ENCODE measurements around the gene GRWD1. TPM values are rescaled to one million over a fixed set of nuclear protein-coding genes. Genes with fewer than 3 reads are reported as not detected.

GRWD1 gene
- total and polyA plus RNA-seq, 2 of the 13 experiments (the other 11 are each of a cell fraction or from before 2014, with no cell fraction given): 10.8 to 46.6 TPM

DNA sequence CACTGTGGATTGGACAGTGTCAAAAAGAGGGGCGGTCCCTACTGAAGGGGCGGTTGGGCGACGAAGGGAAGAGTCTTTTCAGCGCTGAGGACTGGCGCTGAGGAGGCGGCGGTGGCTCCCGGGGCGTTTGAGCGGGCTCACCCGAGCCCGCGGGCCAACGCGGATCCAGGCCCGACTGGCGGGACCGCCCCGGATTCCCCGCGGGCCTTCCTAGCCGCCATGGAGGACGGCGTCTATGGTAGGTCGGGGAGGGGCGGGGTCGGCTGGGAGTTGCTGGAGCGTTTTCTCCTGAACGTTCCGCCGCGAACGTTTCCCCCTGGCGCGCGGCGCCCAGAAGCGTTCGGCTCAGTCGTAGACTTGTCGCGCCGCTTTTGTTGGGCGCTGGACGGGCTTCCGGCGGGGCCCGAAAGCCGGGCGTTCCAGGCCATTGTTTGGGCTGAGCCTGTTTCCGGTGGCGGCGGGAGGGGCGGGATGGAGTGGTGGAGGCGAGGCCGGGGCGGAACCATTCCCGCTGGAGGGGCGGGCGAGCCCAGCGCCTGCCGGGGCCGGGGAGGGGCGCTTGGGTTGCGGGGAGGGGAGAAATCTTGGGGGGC is 23.6 kb downstream of the GRWD1 start, which contains the start of gene CYTH2 (continued):
- TF ChIP-seq ZNF274 (CRISPR knock-in tag; IDR thresholded peaks at IDR 0.05) (peak; percentile 40; the same call in 1 of the 2 replicates), ATRX (CRISPR knock-in tag; IDR thresholded peaks at IDR 0.05; ENCODE audit: borderline replicate concordance) (no peak), ZNF570 (CRISPR knock-in tag; IDR thresholded peaks at IDR 0.05; ENCODE audit: borderline replicate concordance) (no peak), ZNF564 (CRISPR knock-in tag; IDR thresholded peaks at IDR 0.05) (no peak), ZNF264 (CRISPR knock-in tag; IDR thresholded peaks at IDR 0.05) (0 out of 2 replicates have a peak, but pooled peaks have one; percentile 42), GABPA (IDR thresholded peaks at IDR 0.05; ENCODE audit: low read depth, low read length) (peak; percentile 77), GABPA (CRISPR knock-in tag; IDR thresholded peaks at IDR 0.05; ENCODE audit: low read depth) (peak; percentile 89), ZNF770 (CRISPR knock-in tag; IDR thresholded peaks at IDR 0.05) (no peak; the same call in 1 of the 2 replicates), ZNF335 (CRISPR knock-in tag; IDR thresholded peaks at IDR 0.05) (no peak), RORA (CRISPR knock-in tag; IDR thresholded peaks at IDR 0.05) (no peak), ZNF556 (CRISPR knock-in tag; IDR thresholded peaks at IDR 0.05; ENCODE audit: borderline replicate concordance) (no peak; the same call in 1 of the 2 replicates), ZNF33A (CRISPR knock-in tag; IDR thresholded peaks at IDR 0.05; ENCODE audit: borderline replicate concordance) (no peak), TEAD2 (CRISPR knock-in tag; IDR thresholded peaks at IDR 0.05) (no peak), FOXK2 (IDR thresholded peaks at IDR 0.05) (no peak), ZNF816 (CRISPR knock-in tag; IDR thresholded peaks at IDR 0.05; ENCODE audit: borderline replicate concordance) (no peak), SIX1 (CRISPR knock-in tag; IDR thresholded peaks at IDR 0.05; ENCODE audit: borderline replicate concordance) (no peak), ATM (IDR thresholded peaks at IDR 0.05; ENCODE audit: borderline replicate concordance) (no peak), GLI4 (CRISPR knock-in tag; IDR thresholded peaks at IDR 0.05; ENCODE audit: borderline replicate concordance) (peak; percentile 45; the same call in 1 of the 2 replicates), SOX13 (IDR thresholded peaks at IDR 0.05) (no peak), SOX13 (CRISPR knock-in tag; conservative IDR thresholded peaks at IDR 0.05 in 1 of 2, IDR thresholded peaks at IDR 0.05 in 1 of 2) (peak in 1 of 2 experiments; percentile 74; a peak in 2 of 4 replicates), KLF15 (CRISPR knock-in tag; IDR thresholded peaks at IDR 0.05; ENCODE audit: borderline replicate concordance) (no peak)
- TF ChIP-seq, protein P1, sequence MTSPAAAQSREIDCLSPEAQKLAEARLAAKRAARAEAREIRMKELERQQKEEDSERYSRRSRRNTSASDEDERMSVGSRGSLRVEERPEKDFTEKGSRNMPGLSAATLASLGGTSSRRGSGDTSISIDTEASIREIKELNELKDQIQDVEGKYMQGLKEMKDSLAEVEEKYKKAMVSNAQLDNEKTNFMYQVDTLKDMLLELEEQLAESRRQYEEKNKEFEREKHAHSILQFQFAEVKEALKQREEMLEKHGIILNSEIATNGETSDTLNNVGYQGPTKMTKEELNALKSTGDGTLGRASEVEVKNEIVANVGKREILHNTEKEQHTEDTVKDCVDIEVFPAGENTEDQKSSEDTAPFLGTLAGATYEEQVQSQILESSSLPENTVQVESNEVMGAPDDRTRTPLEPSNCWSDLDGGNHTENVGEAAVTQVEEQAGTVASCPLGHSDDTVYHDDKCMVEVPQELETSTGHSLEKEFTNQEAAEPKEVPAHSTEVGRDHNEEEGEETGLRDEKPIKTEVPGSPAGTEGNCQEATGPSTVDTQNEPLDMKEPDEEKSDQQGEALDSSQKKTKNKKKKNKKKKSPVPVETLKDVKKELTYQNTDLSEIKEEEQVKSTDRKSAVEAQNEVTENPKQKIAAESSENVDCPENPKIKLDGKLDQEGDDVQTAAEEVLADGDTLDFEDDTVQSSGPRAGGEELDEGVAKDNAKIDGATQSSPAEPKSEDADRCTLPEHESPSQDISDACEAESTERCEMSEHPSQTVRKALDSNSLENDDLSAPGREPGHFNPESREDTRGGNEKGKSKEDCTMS (CRISPR knock-in tag; conservative IDR thresholded peaks at IDR 0.05): no peak
- TF ChIP-seq, protein P2, sequence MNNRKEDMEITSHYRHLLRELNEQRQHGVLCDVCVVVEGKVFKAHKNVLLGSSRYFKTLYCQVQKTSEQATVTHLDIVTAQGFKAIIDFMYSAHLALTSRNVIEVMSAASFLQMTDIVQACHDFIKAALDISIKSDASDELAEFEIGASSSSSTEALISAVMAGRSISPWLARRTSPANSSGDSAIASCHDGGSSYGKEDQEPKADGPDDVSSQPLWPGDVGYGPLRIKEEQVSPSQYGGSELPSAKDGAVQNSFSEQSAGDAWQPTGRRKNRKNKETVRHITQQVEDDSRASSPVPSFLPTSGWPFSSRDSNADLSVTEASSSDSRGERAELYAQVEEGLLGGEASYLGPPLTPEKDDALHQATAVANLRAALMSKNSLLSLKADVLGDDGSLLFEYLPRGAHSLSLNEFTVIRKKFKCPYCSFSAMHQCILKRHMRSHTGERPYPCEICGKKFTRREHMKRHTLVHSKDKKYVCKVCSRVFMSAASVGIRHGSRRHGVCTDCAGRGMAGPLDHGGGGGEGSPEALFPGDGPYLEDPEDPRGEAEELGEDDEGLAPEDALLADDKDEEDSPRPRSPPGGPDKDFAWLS (CRISPR knock-in tag; IDR thresholded peaks at IDR 0.05; ENCODE audit: borderline replicate concordance): no peak
- TF ChIP-seq, protein P3, sequence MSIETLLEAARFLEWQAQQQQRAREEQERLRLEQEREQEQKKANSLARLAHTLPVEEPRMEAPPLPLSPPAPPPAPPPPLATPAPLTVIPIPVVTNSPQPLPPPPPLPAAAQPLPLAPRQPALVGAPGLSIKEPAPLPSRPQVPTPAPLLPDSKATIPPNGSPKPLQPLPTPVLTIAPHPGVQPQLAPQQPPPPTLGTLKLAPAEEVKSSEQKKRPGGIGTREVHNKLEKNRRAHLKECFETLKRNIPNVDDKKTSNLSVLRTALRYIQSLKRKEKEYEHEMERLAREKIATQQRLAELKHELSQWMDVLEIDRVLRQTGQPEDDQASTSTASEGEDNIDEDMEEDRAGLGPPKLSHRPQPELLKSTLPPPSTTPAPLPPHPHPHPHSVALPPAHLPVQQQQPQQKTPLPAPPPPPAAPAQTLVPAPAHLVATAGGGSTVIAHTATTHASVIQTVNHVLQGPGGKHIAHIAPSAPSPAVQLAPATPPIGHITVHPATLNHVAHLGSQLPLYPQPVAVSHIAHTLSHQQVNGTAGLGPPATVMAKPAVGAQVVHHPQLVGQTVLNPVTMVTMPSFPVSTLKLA (IDR thresholded peaks at IDR 0.05): no peak

Data from HepG2 (cell line).